T-helper 1 cell (primary cell): Measurements from ENCODE around the gene STIMATE.

Experiments
- DNase-seq, 5 donors: peaks; one replicate each; pipeline ENCODE4 v3.0.0-alpha.2; 2012 to 2020
- total RNA-seq, 4 donors: gene quantifications; one replicate each; lab custom pipeline; 2026; lab: John Stamatoyannopoulos, UW

The STIMATE gene
- total RNA-seq: 1.7 to 2.9 (median 2.5) reads per million in 4 donors

- peak; percentile 76 to 88 (median 82) for DNase-seq
Observed at GRCh38 chr3:52897130-52898122, at the start of gene STIMATE. Gene STIMATE, minus strand, starts transcription at chr3:52897548. Its CDS starts 98 bp downstream, at chr3:52897450.

- DNase-seq: no peak
Observed at GRCh38 chr3:52939600-52939999, 42.3 kb upstream of the STIMATE start.

- DNase-seq: peak in 4 of 5 donors; percentile 17 to 61 (median 26)
Observed at GRCh38 chr3:52934630-52935530, 37.5 kb upstream of the STIMATE start.

GRCh38 chr3:52931889-52932288, 34.5 kb upstream of the STIMATE start:
- no peak for DNase-seq

GRCh38 chr3:52931328-52931727, 34.0 kb upstream of the STIMATE start:
- no peak for DNase-seq

- DNase-seq: no peak
Observed at GRCh38 chr3:52930748-52931147, 33.4 kb upstream of the STIMATE start.

GRCh38 chr3:52926554-52926953, 29.2 kb upstream of the STIMATE start:
- no peak for DNase-seq

GRCh38 chr3:52925405-52926313, 28.3 kb upstream of the STIMATE start:
- peak in 1 of 5 donors; percentile 18 for DNase-seq

- no peak for DNase-seq
Observed at GRCh38 chr3:52923963-52924362, 26.6 kb upstream of the STIMATE start.

GRCh38 chr3:52920841-52921240, 23.5 kb upstream of the STIMATE start:
- no peak for DNase-seq

- no peak for DNase-seq
Observed at GRCh38 chr3:52917044-52917443, 19.7 kb upstream of the STIMATE start.

- DNase-seq: no peak
Observed at GRCh38 chr3:52915294-52915693, 17.9 kb upstream of the STIMATE start.

GRCh38 chr3:52912885-52913731, 15.8 kb upstream of the STIMATE start:
- DNase-seq: no peak

GRCh38 chr3:52910823-52911222, 13.5 kb upstream of the STIMATE start:
- no peak for DNase-seq

GRCh38 chr3:52907497-52907896, 10.1 kb upstream of the STIMATE start:
- DNase-seq: no peak

GRCh38 chr3:52904552-52904951, 7.2 kb upstream of the STIMATE start:
- no peak for DNase-seq

- no peak for DNase-seq
Observed at GRCh38 chr3:52904000-52904399, 6.7 kb upstream of the STIMATE start.

GRCh38 chr3:52896613-52897012, 735 bp downstream of the STIMATE start:
- no peak for DNase-seq

GRCh38 chr3:52896151-52896550, 1.2 kb downstream of the STIMATE start:
- no peak for DNase-seq

GRCh38 chr3:52895418-52895817, 1.9 kb downstream of the STIMATE start:
- peak in 1 of 5 donors; percentile 55 for DNase-seq

GRCh38 chr3:52894756-52895155, 2.6 kb downstream of the STIMATE start:
- DNase-seq: no peak
